Astrocyte (in vitro differentiated cells and primary cell): ENCODE data around the gene RNF150.

ENCODE experiments used
- CTCF ChIP-seq: IDR thresholded peaks from 2 replicates; pipeline ENCODE4 v1.5.1; 2011; ENCODE audit warnings: low read depth, mild to moderate bottlenecking, inconsistent platforms, low read length, moderate library complexity; ENCODE audit not compliant: insufficient read depth
- EZH2 ChIP-seq: IDR thresholded peaks from 2 replicates; pipeline ENCODE4 v1.6.1; 2012; ENCODE audit warnings: mild to moderate bottlenecking, low read length, inconsistent platforms; ENCODE audit not compliant: insufficient read depth

- no peak for TF ChIP-seq CTCF
- no peak for TF ChIP-seq EZH2
Observed at GRCh38 chr4:141127884-141128283, 5.4 kb downstream of the RNF150 start.
